PFSK-1 (cell line): Measurements from ENCODE around the gene RAB3IL1.

Source experiments
- FOXP2 ChIP-seq: optimal IDR thresholded peaks from 2 replicates; pipeline ENCODE3; 2011; ENCODE audit warnings: borderline replicate concordance, control low read depth, inconsistent platforms; ENCODE audit not compliant: insufficient read depth; ENCODE audit errors: extremely low read length, extremely low read depth
- POLR2AphosphoS5 ChIP-seq: IDR thresholded peaks from 2 replicates; pipeline ENCODE4 v1.6.1; 2012; ENCODE audit warnings: low read depth, mild to moderate bottlenecking, control low read depth, low read length, moderate library complexity
- REST ChIP-seq, 2 experiments: IDR thresholded peaks; 2 replicates each; pipeline versions ENCODE4 v1.6.1 to v1.8.0; 2011 to 2012; ENCODE audit warnings: low read depth in 2 of 2, low read length in 2 of 2, control low read depth in 1 of 2, inconsistent platforms in 1 of 2, mild to moderate bottlenecking in 1 of 2, moderate library complexity in 1 of 2; ENCODE audit not compliant: insufficient read depth in 1 of 2
- SIN3A ChIP-seq: IDR thresholded peaks from 2 replicates; pipeline ENCODE4 v1.6.1; 2012; ENCODE audit warnings: mild to moderate bottlenecking, low read length, moderate library complexity, borderline replicate concordance; ENCODE audit not compliant: insufficient read depth
- TAF1 ChIP-seq: IDR thresholded peaks from 2 replicates; pipeline ENCODE4 v1.6.1; 2012; ENCODE audit warnings: low read length, control low read depth, borderline replicate concordance; ENCODE audit not compliant: insufficient read depth

Gene RAB3IL1

GRCh38 chr11:61905801-61906521 is 11.4 kb downstream of the RAB3IL1 start:
- TF ChIP-seq POLR2AphosphoS5, result no peak
- TF ChIP-seq REST (IDR thresholded peaks at IDR 0.05; ENCODE audit: insufficient read depth in 1 of 2, low read depth in 2 of 2, low read length in 2 of 2), result no peak
- no peak for TF ChIP-seq TAF1
- no peak for TF ChIP-seq FOXP2
- no peak for TF ChIP-seq SIN3A

GRCh38 chr11:61905067-61905696 is 12.2 kb downstream of the RAB3IL1 start:
- TF ChIP-seq REST (IDR thresholded peaks at IDR 0.05; ENCODE audit: insufficient read depth in 1 of 2, low read depth in 2 of 2, low read length in 2 of 2) (no peak), TAF1 (no peak), SIN3A (no peak), POLR2AphosphoS5 (no peak), FOXP2 (no peak)

- TF ChIP-seq TAF1 (no peak), REST (IDR thresholded peaks at IDR 0.05; ENCODE audit: insufficient read depth in 1 of 2, low read depth in 2 of 2, low read length in 2 of 2) (no peak), FOXP2 (no peak), POLR2AphosphoS5 (no peak), SIN3A (no peak)
Observed at GRCh38 chr11:61904539-61905048, 12.8 kb downstream of the RAB3IL1 start.

- TF ChIP-seq FOXP2 (no peak), POLR2AphosphoS5 (no peak), TAF1 (no peak), REST (IDR thresholded peaks at IDR 0.05; ENCODE audit: insufficient read depth in 1 of 2, low read depth in 2 of 2, low read length in 2 of 2) (no peak), SIN3A (no peak)
Observed at GRCh38 chr11:61903845-61904244, 13.5 kb downstream of the RAB3IL1 start.

- TF ChIP-seq FOXP2 (no peak), REST (IDR thresholded peaks at IDR 0.05; ENCODE audit: insufficient read depth in 1 of 2, low read depth in 2 of 2, low read length in 2 of 2) (no peak)
Observed at GRCh38 chr11:61902313-61902712, 15.1 kb downstream of the RAB3IL1 start.
